GM06990 (cell line): Measurements from ENCODE around the gene C3orf38.

Source experiments
- DNase-seq: peaks from one replicate; pipeline ENCODE4 v3.0.0-alpha.2; 2011; ENCODE audit not compliant: insufficient read length; ENCODE audit errors: extremely low read depth
- H3K27me3 ChIP-seq: replicated peaks from 2 replicates; pipeline ENCODE4 v1.6.0; 2011; ENCODE audit warnings: low read length; ENCODE audit not compliant: control insufficient read depth, insufficient read depth
- H3K36me3 ChIP-seq: 2 replicates; pipeline ENCODE4 v1.5.1; 2011; ENCODE audit warnings: low read length; ENCODE audit not compliant: control insufficient read depth, insufficient read depth
- H3K4me3 ChIP-seq: replicated peaks from 2 replicates; pipeline ENCODE4 v1.5.1; 2011; ENCODE audit warnings: low read depth, mild to moderate bottlenecking, control low read depth, low read length
- CTCF ChIP-seq: IDR thresholded peaks from 2 replicates; pipeline ENCODE4 v1.5.1; 2011; ENCODE audit warnings: low read length, control low read depth, mild to moderate bottlenecking, inconsistent platforms; ENCODE audit not compliant: insufficient read depth, poor library complexity, severe bottlenecking

C3orf38 gene

GRCh38 chr3:88148651-88149050, 1.1 kb upstream of the C3orf38 start:
- Histone ChIP-seq H3K4me3 (peak overlapping the region; percentile 100), H3K36me3 (no peaks in the 10 kb centered on the region; the same call in 1 of the 2 replicates), H3K27me3 (no peaks in the 10 kb centered on the region)
- TF ChIP-seq CTCF: no peak
- DNase-seq: no peak

GRCh38 chr3:88149101-88149508, 654 bp upstream of the C3orf38 start:
- Histone ChIP-seq H3K4me3 (peak overlapping the region; percentile 100), H3K36me3 (no peaks in the 10 kb centered on the region; the same call in 1 of the 2 replicates), H3K27me3 (no peaks in the 10 kb centered on the region)
- DNase-seq: no peak
- no peak for TF ChIP-seq CTCF

GRCh38 chr3:88150371-88150770, 612 bp downstream of the C3orf38 start:
- peak overlapping the region; percentile 100 for H3K4me3 ChIP-seq

GRCh38 chr3:88150806-88151205, 1.0 kb downstream of the C3orf38 start:
- H3K36me3 ChIP-seq: no peaks in the 10 kb centered on the region; the same call in 1 of the 2 replicates
- peak overlapping the region; percentile 100 for H3K4me3 ChIP-seq
- TF ChIP-seq CTCF: no peak
- no peaks in the 10 kb centered on the region for H3K27me3 ChIP-seq
- DNase-seq: peak; percentile 31

More at GRCh38 chr3:88150371-88150770, 612 bp downstream of the C3orf38 start:
- no peaks in the 10 kb centered on the region for H3K27me3 ChIP-seq
- TF ChIP-seq CTCF: no peak
- H3K36me3 ChIP-seq: no peaks in the 10 kb centered on the region; the same call in 1 of the 2 replicates
- DNase-seq: no peak

DNA sequence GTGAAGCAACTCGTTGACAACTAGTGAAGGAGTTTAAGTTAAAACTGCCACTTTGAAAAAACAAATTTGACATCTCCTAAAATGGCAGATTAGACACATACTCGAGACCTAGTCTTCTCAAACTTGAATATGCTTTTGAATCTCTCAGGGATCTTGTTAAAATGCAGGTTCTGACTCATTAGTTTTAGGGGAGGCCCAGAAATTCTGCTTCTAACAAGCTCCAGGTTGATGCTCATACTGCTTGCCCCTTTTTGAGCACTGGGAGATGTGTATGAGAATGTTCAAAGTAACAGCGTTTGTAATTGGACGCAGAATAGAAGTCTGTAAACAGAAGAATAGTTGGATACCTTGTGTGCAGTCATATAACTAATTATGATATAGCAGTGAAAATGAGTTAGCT, 1.6 kb downstream of the C3orf38 start:
- H3K36me3 ChIP-seq: no peaks in the 10 kb centered on the region; the same call in 1 of the 2 replicates
- peak overlapping the region; percentile 100 for H3K4me3 ChIP-seq
- peak; percentile 22 for DNase-seq
- no peaks in the 10 kb centered on the region for H3K27me3 ChIP-seq
- no peak for TF ChIP-seq CTCF

- Histone ChIP-seq H3K27me3 (no peaks in the 10 kb centered on the region), H3K36me3 (no peaks in the 10 kb centered on the region; the same call in 1 of the 2 replicates), H3K4me3 (peak overlapping the region; percentile 45)
- DNase-seq: no peak
- no peak for TF ChIP-seq CTCF
These were observed 3.1 kb downstream of the C3orf38 start for GRCh38 chr3:88152841-88153240.
